Measurements from ENCODE around the gene MVP. TPM values are rescaled to one million over a fixed set of nuclear protein-coding genes. Genes with fewer than 3 reads are reported as not detected.
A peak's percentile ranks its signal among the peaks of the same experiment; 100 is the strongest.
"Not testable (repeated sequence)": the region's sequence is repeated elsewhere in the genome, so short reads cannot be mapped to it uniquely, and the experiment has no call there.

The MVP gene
- 35.7 and 41.9 TPM in 2 replicates for total RNA-seq (2014; rRNA removed; shearing (Covaris generic))
- polyA plus RNA-seq (2015; cell fraction: cytosol; rRNA removed), result 38.8 and 54.8 TPM in 2 replicates
- polyA plus RNA-seq (2015; cell fraction: nucleus; rRNA removed), result 97.9 and 119 TPM in 2 replicates

DNA sequence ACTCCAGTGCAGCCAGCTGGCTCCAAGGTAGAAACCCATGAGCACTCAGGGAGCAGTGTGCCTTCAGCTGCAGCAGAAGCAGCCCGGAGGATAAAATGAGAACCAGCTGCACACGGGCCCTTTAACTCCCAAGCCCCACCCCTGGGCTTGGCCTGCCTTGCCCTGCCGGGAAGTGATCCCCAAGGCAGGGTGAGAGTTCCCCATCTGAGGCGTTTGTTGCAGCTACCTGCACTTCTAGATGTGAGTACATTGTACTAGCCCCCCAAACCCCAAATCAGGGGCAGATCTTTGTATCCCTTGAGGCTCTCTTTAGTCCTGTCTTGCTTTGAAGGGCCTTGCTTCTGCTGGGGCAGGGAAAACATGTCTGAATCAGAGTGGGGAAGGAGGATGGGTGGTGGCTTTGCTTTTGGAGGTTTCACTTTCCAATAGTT lies at the start of gene MVP:
Gene MVP (plus strand): TSS at position 192 of the 431 bp plus-strand sequence. CDS start 10,088 bp downstream, outside the sequence.
- peak; percentile 49 for DNase-seq (ENCODE audit: low read depth, low spot score)
- in situ Hi-C loops (cut with HindIII; ENCODE audit: low pct_unique_long_range_greater_than_20kb, low sequenced_read_pairs), result no loop called here

GRCh38 chr16:29772330-29772729 lies 47.9 kb upstream of the MVP start:
- DNase-seq (ENCODE audit: low read depth, low spot score); in situ Hi-C loops (cut with HindIII; ENCODE audit: low pct_unique_long_range_greater_than_20kb, low sequenced_read_pairs): not testable (repeated sequence)

DNA sequence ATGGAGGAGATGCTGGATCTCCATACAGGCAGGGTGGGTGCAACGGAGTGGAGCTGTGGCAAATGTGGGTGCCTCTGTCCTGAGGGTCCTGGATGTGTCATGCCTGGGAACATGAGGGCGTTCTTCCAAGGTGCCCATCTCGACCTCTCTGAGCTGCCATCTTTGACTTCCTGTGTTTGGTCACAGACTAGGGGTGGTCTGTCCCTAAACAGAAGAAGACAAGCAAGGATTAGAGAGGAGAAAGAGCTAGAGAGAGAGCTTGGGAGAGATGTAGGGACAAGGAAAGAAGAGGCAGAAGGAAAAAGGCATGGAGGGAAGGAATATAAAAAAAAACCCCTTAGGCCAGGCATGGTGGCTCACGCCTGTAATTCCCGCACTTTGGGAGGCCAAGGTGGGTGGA lies 45.5 kb upstream of the MVP start:
- in situ Hi-C loops (cut with HindIII; ENCODE audit: low pct_unique_long_range_greater_than_20kb, low sequenced_read_pairs), result no loop called here
- no peak for DNase-seq (ENCODE audit: low read depth, low spot score)

- no peak for DNase-seq (ENCODE audit: low read depth, low spot score)
- in situ Hi-C loops (cut with HindIII; ENCODE audit: low pct_unique_long_range_greater_than_20kb, low sequenced_read_pairs), result no loop called here
Measured at GRCh38 chr16:29775742-29776408, 44.4 kb upstream of the MVP start.

DNA sequence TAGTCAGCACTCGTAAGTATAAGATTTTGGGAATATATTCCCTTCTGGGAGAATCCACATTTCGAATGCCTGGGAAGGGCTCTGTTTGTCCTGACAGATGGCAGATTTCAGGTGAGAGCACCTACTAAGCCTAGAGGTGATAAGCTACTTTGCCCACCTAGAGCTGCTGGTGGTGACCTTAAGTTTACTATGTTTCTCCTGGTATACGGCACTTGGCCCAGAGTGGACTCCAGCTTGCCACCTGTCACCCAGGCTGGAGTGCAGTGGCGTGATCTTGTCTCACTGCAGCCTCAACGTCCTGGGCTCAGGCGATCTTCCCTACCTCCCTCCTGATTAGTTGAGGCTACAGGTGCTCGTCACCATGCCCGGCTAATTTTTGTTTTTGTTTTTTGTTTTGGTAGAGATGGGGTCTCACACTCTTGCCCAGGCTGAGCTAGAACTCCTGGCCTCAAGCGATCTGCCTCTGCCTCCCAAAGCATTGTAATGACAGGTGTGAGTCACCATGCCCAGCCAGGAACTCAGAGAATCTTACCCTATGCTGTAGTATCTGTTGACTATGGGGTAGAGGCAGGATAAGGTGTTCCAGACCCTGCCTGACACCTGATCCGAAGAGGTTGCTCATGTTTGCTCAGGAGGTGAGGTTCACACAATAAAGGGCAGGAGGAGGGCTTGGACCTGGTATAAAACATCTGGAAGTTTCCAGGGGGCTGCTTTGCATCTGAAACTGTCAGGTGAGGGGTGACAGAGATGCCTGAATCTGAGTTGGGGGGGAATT lies 42.5 kb upstream of the MVP start, which contains the start of gene ZG16:
Gene ZG16 (plus strand): TSS at position 681 of the 775 bp plus-strand sequence. CDS start 1,011 bp downstream, outside the sequence.
- in situ Hi-C loops (cut with HindIII; ENCODE audit: low pct_unique_long_range_greater_than_20kb, low sequenced_read_pairs), result no loop called here

GRCh38 chr16:29779474-29779873 lies 40.8 kb upstream of the MVP start:
- no peak for DNase-seq (ENCODE audit: low read depth, low spot score)
- in situ Hi-C loops (cut with HindIII; ENCODE audit: low pct_unique_long_range_greater_than_20kb, low sequenced_read_pairs), result no loop called here

More for the DNA sequence above, 42.5 kb upstream of the MVP start, which contains the start of gene ZG16:
- DNase-seq (ENCODE audit: low read depth, low spot score), result no peak

GRCh38 chr16:29783094-29783953 lies 36.9 kb upstream of the MVP start:
- in situ Hi-C loops (cut with HindIII; ENCODE audit: low pct_unique_long_range_greater_than_20kb, low sequenced_read_pairs); DNase-seq (ENCODE audit: low read depth, low spot score): not testable (repeated sequence)

- DNase-seq (ENCODE audit: low read depth, low spot score), result no peak
- in situ Hi-C loops (cut with HindIII; ENCODE audit: low pct_unique_long_range_greater_than_20kb, low sequenced_read_pairs), result no loop called here
Measured at GRCh38 chr16:29784157-29784556, 36.1 kb upstream of the MVP start.

- in situ Hi-C loops (cut with HindIII; ENCODE audit: low pct_unique_long_range_greater_than_20kb, low sequenced_read_pairs), result no loop called here
- no peak for DNase-seq (ENCODE audit: low read depth, low spot score)
Measured at GRCh38 chr16:29784901-29785500, 35.3 kb upstream of the MVP start.

- DNase-seq (ENCODE audit: low read depth, low spot score); in situ Hi-C loops (cut with HindIII; ENCODE audit: low pct_unique_long_range_greater_than_20kb, low sequenced_read_pairs): not testable (repeated sequence)
Measured at GRCh38 chr16:29787155-29787554, 33.1 kb upstream of the MVP start.

GRCh38 chr16:29789775-29790182 lies 30.5 kb upstream of the MVP start:
- in situ Hi-C loops (cut with HindIII; ENCODE audit: low pct_unique_long_range_greater_than_20kb, low sequenced_read_pairs), result no loop called here
- DNase-seq (ENCODE audit: low read depth, low spot score), result peak; percentile 10

DNA sequence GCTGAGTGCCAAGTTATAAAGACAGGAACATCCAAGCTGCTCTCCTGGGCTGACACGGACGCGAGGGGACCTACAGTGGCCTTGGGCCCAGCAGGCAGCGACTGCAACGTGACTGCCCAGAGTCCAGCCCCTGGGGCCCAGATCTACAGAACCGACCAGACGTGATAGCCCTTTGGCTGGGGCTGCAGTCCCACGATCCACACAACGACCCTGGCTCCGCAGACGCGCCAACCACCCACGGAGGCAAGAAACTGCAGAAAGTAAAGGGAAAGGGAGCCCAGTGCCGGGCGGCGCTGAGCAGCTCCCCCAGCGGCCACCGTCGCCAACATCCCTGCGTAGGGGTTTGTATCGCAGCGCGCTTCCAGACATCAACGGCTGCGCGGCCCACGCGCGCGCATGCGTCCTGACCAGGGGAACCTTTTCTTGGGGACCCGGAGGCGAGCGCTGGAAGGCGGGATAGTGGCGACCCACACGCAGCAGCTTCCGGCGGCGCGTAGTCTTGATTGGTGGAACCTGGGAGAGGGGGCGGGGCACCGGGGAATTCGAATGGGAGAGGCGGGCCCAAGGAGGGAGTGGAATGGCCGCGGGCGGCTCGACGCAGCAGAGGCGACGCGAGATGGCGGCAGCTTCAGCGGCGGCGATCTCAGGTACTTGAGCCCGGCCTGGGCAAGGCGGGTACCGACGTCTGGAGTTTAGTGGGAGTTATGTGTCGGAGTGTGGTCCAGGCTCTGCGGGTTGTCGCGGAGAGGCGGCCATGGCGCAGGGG lies 29.9 kb upstream of the MVP start, which contains the start of gene KIF22:
Gene KIF22 (plus strand): TSS at position 569 of the 766 bp plus-strand sequence. CDS start 9 bp downstream, at position 578.
- peak; percentile 96 for DNase-seq (ENCODE audit: low read depth, low spot score)
- in situ Hi-C loops (cut with HindIII; ENCODE audit: low pct_unique_long_range_greater_than_20kb, low sequenced_read_pairs), result no loop called here

- no peak for DNase-seq (ENCODE audit: low read depth, low spot score)
- in situ Hi-C loops (cut with HindIII; ENCODE audit: low pct_unique_long_range_greater_than_20kb, low sequenced_read_pairs), result no loop called here
Measured at GRCh38 chr16:29790949-29791844, 29.1 kb upstream of the MVP start.

GRCh38 chr16:29791845-29792807 lies 28.1 kb upstream of the MVP start:
- in situ Hi-C loops (cut with HindIII; ENCODE audit: low pct_unique_long_range_greater_than_20kb, low sequenced_read_pairs), result no loop called here
- peak; percentile 35 for DNase-seq (ENCODE audit: low read depth, low spot score)

Data from SK-MEL-5 (cell line).